Measurements from ENCODE around the gene CIAO3. TPM values are rescaled to one million over a fixed set of nuclear protein-coding genes. Genes with fewer than 3 reads are reported as not detected.

CIAO3 gene
- total RNA-seq, 2 donors from 2014 or later: 56.7 to 76.6 TPM

GRCh38 chr16:687499-687898 lies 53.3 kb downstream of the CIAO3 start:
- Histone ChIP-seq H3K27me3 (replicated peaks; ENCODE audit: insufficient read depth) (no peaks in the 10 kb centered on the region), H3K4me3 (no peak overlapping the region), H3K9me3 (no peaks in the 10 kb centered on the region), H3K36me3 (peaks cover 1 to 2% of the 10 kb centered on the region in 2 donors), H3K4me1 (replicated peaks) (peaks cover 18% of the 10 kb centered on the region), H3K27ac (no peak overlapping the region)
- intact Hi-C loops (cut with DNase I): no loop called here
- no peak for TF ChIP-seq CTCF (IDR thresholded peaks at IDR 0.05)
- no peak for DNase-seq (ENCODE audit: low spot score)
- WGBS: 95% methylated on average over 19 of the region's 19 CpGs

GRCh38 chr16:686459-687260 lies 54.1 kb downstream of the CIAO3 start:
- peaks cover 23% of the 10 kb centered on the region for H3K4me1 ChIP-seq (replicated peaks)
- no peak overlapping the region for H3K27ac ChIP-seq
- H3K36me3 ChIP-seq: peaks cover 7 to 10% of the 10 kb centered on the region in 2 donors
- no peak for DNase-seq (ENCODE audit: low spot score)
- TF ChIP-seq POLR2AphosphoS5 (IDR thresholded peaks at IDR 0.05): no peak
- no peak for TF ChIP-seq CTCF (IDR thresholded peaks at IDR 0.05)
- no peak for TF ChIP-seq POLR2A (IDR thresholded peaks at IDR 0.05)
- no peak overlapping the region for H3K4me3 ChIP-seq
- intact Hi-C loops (cut with DNase I): no loop called here
- no peaks in the 10 kb centered on the region for H3K9me3 ChIP-seq
- WGBS: 90% methylated on average over 42 of the region's 51 CpGs
- H3K27me3 ChIP-seq (replicated peaks; ENCODE audit: insufficient read depth): no peaks in the 10 kb centered on the region

- H3K9me3 ChIP-seq: no peaks in the 10 kb centered on the region
- DNase-seq (ENCODE audit: low spot score): no peak
- H3K4me1 ChIP-seq (replicated peaks): peaks cover 28% of the 10 kb centered on the region
- no peaks in the 10 kb centered on the region for H3K27me3 ChIP-seq (replicated peaks; ENCODE audit: insufficient read depth)
- peaks cover 7 to 10% of the 10 kb centered on the region in 2 donors for H3K36me3 ChIP-seq
- WGBS: 75% methylated on average over 7 of the region's 10 CpGs
- intact Hi-C loops (cut with DNase I): no loop called here
- no peak for TF ChIP-seq POLR2A (IDR thresholded peaks at IDR 0.05)
- no peak for TF ChIP-seq POLR2AphosphoS5 (IDR thresholded peaks at IDR 0.05)
- TF ChIP-seq CTCF (IDR thresholded peaks at IDR 0.05): peak in 2 of 4 experiments; percentile 32 to 41
- H3K4me3 ChIP-seq: no peak overlapping the region
- no peak overlapping the region for H3K27ac ChIP-seq
These were observed 54.8 kb downstream of the CIAO3 start for GRCh38 chr16:685967-686366.

- H3K36me3 ChIP-seq: peaks cover 7 to 10% of the 10 kb centered on the region in 2 donors
- no peaks in the 10 kb centered on the region for H3K9me3 ChIP-seq
- no peaks in the 10 kb centered on the region for H3K27me3 ChIP-seq (replicated peaks; ENCODE audit: insufficient read depth)
- WGBS: 91% methylated on average over 61 of the region's 61 CpGs
- no peak for DNase-seq (ENCODE audit: low spot score)
- TF ChIP-seq POLR2A (IDR thresholded peaks at IDR 0.05) (no peak), POLR2AphosphoS5 (IDR thresholded peaks at IDR 0.05) (no peak), CTCF (IDR thresholded peaks at IDR 0.05) (no peak)
- intact Hi-C loops (cut with DNase I): no loop called here
- peak overlapping the region; percentile 74 to 76 for H3K27ac ChIP-seq
- peak overlapping the region; percentile 52 to 77 for H3K4me3 ChIP-seq
- H3K4me1 ChIP-seq (replicated peaks): peaks cover 29% of the 10 kb centered on the region
These were observed 55.7 kb downstream of the CIAO3 start for GRCh38 chr16:684961-685696.

Measured in prostate gland (tissue), 2 donors.